HG03575 (cell line): ENCODE measurements around the gene VPS72.
"Not testable (repeated sequence)": the region's sequence is repeated elsewhere in the genome, so short reads cannot be mapped to it uniquely, and the experiment has no call there.

ENCODE experiments used
- ATAC-seq: cut with Tn5 transposase; IDR thresholded peaks from one replicate; pipeline ENCODE4 v1.9.1; 2021; ENCODE audit not compliant: unreplicated experiment, insufficient number of reproducible peaks, low FRiP score; ENCODE audit errors: extremely low read depth

Gene VPS72

DNA sequence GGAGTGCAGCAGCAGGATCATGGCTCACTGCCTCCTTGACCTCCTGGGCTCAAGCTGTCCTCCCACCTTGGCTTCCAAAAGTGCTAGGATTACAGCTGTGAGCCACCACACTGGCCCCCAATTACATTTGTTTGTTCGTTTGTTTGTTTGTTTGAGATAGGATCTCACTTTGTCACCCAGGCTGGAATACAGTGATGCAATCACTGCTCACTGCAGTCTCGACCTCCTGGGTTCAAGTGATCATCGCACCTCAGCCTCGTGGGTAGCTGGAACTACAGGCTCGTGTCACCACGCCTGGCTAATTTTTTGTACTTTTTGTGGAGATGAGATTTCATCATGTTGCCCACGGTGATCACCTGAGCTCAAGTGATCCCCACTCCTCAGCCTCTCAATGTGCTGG is 2.0 kb upstream of the VPS72 start:
- no peak for ATAC-seq

DNA sequence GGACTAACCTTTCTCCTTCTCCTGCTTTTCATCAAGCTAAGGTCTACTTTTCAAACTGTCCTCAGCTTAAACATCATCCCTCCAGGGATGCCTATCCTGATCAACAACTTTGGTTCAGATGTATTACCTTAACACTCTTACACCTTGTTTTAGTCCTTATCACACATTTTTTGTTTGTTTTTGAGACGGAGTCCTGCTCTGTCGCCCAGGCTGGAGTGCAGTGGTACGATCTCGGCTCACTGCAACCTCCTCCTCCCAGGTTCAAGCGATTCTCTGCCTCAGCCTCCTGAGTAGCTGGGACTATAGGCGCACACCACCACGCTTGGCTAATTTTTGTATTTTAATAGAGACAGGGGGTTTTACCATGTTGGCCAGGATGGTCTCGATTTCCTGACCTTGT is 1.3 kb downstream of the VPS72 start:
- not testable (repeated sequence) for ATAC-seq

DNA sequence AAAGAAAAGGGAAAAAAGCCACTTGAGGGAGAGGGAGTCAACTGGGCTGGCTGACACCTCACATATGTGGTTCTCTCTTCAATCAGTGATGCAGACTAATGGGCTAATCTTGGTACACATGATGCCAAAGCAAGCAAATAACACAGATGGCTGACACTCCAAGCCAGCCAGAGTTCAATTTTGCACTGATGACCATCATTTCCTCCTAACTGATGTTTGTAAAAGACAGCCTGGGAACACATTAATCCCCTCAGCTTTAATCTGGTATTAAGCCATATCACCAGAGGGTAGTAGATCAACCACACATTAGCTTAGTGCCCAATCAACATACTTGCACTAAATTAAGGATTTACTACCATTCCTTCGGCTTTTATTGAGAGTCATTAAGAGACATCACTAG is 2.8 kb downstream of the VPS72 start:
- ATAC-seq = no peak

DNA sequence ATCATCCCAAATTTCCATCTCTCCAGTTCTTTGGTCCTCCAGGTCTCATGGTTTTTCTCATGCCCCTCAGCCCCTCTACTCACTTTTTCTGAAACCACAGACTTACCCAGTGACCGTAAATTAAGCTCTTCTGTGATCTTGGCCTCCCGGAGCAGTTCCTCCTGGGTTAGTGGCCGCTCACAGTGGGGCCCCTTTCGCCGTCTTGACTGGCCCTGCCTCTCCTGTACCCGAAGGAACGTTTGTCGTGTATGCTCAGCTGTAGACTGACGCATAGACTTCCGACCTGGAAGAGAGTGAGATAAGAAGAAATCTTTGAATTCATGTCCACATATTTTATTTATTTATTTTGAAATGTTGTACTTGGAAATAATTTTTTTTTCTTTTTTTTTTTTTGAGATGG is 5.8 kb downstream of the VPS72 start:
- no peak for ATAC-seq

DNA sequence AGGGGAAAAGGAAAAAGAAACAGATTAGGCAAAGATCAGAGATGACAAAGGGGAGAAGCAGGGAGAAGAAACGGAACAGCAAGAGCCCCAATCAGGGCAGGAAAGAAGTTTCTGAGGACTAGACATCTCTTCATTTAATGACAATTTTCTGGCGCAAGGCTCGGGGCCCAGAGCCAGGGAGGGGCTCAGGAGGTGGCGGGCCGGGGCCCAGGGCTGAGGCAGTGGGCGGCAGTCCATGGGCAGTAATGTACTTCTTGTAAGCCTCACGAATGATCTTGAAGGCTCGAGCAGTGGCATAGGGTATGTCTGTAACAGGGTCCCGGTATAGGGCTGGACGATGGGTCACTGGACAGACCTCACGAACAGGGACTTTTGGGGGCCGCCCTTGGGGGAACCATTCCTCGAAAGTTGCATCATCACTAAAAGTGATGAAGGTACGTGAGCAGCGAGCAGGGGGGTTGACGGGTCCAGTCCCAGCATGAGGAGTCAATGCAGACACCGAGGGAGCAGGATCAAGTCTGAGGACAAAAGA is 13.4 kb downstream of the VPS72 start:
- ATAC-seq = no peak

DNA sequence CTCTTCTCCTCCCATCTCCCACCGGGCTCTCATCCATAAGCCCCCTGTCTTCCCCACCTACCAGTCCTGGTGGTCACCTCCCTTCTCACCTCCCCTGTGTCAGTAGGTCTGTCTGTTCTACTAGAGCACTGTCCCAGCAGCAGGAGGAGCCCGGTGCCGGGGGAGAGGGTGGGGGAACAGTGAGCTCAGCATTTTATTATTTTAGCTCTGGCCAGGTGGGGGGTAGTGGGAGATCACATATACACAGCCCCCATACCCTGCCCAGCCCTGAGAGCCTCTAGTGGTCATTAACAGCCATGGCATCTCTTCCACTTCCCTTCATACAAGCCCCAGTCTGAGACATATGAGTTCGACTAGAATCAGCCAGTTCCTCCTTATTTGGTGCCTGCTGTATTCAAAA is 14.1 kb downstream of the VPS72 start, which contains the start of gene TMOD4:
TSS of gene TMOD4 (minus strand) at position 119 of the 400 bp plus-strand sequence. CDS start 1,106 bp downstream, outside the sequence.
- ATAC-seq = no peak

DNA sequence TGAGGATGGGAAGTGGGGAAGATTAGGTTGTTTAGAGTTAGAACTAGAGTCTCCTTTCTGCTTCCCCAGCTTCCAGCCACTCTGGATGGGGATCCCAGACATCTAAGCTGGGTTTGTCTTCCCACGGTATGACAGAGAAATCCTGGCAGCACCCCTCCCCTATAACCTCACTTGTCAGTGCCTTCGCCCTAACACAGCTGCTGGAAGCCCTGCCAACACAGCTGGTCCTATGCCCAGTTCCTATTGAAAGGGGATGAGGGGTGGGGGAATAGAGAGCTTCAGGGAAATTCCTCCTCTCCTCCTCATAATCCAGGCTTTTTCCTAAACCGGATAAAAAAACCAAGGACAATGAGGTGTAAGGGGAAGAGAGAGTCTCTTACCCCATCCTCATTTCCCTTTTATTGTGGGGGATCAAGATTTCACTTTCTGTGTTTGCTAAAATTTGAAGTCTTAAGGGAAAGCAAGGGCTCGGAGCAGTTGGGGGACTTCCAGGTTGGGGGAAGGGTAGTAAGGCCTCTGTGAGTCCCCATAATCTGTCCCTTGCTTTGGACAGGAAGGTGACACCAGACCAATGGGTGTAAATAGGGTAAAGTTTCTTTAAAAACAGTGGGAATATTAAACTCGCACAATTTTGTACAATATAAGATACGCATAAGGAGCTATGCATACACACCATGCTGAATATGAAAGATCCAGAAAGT is 14.8 kb downstream of the VPS72 start:
- no peak for ATAC-seq

DNA sequence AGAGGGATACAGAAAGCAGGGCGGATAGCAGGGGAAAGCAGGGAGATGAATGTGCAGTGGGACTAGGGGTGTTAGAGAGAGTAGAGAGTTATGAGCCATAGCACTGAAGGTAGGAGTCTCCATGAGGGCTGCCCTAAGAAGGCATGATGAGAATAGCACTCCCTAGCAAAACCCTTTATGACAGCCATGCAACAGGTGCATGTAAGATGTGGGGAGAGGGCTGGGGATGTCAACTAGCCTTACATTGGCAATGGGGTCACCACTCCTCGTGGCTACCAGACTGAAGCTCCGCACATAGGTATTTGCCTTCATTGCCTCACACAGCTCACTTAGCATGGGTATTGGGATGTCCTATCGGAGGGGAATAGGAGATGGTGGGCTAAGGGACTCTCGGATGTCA is 18.8 kb downstream of the VPS72 start:
- no peak for ATAC-seq

DNA sequence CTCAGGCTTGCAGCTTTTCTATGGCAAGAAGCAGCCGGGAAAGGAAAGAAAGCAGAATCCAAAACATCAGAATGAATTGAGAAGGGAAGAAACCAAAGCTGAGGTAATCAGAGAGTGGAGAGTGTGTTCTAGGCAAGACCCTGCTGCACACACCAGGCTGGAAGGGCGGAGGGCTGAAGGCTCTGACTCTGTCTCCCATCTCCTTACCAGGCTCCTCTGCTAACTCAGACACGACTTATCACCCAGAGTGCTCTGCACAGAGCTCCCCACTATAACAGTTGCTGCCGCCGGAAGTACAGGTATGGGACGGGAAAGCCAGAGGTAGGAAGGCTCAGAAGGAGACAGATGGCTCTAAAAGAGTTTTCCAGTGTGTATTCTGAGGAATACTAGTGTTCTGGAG is 22.9 kb downstream of the VPS72 start:
- ATAC-seq = no peak

DNA sequence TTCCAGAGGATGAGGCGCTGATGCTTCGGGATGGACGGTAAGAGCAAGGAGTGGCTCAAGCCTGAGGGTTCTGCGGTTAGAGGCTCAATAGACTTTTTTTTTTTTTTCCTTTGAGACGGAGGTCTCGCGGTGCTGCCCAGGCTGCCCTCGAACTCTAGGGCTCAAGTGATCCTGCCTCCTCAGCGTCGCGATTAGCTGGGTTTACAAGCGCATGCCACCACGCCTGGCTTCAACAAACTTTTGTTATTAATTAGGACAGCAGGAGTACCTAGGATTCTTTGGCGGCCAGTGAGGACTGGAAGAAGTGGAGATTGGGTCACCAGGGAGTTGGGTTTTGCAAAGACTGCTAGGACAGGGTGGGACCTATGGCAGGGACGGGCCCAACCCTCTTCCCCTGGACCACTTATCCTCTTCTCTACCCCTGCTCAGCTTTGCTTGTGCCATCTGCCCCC is 23.5 kb downstream of the VPS72 start:
- no peak for ATAC-seq

DNA sequence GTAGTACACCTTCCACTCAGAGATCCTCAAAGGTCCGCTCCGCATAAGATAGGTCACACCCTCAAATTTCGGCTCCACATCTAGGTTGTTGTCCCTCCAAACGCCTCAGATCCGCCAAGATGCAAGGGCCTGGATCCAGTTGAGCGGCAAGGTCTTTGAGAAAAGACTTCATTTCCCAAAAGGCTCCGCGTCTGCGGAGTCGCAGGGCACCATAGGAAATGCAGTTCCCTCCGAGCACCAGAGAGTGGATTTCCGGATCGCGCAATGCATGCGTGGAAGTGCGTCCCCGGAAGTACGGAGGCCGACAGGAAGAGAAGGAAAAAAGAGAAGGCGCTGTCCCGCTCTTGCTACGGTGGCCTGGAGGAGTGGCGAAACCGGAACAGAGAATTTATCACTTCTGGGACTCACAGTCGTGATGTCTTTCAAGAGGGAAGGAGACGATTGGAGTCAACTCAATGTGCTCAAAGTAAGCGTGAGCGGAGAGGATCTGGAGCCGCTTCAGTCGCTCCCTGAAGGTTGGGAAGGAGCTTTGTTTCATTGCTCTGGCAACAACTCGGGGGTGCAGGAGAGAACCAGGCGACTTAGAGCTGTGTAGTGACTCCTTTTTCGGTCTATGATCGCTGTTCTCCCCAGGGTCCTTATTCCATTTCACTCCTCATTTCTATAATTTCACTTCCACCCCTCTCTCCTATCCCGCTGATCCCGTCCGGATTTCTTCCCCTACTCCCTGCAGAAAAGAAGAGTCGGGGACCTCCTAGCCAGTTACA is 24.1 kb downstream of the VPS72 start, which contains the start of the genes LYSMD1 and SCNM1:
TSS of gene LYSMD1 (minus strand) at position 165 of the 767 bp plus-strand sequence. CDS start 644 bp downstream, outside the sequence.
TSS of gene SCNM1 (plus strand) at position 407 of the 767 bp plus-strand sequence. CDS start at position 416, 9 bp downstream.
- no peak for ATAC-seq

DNA sequence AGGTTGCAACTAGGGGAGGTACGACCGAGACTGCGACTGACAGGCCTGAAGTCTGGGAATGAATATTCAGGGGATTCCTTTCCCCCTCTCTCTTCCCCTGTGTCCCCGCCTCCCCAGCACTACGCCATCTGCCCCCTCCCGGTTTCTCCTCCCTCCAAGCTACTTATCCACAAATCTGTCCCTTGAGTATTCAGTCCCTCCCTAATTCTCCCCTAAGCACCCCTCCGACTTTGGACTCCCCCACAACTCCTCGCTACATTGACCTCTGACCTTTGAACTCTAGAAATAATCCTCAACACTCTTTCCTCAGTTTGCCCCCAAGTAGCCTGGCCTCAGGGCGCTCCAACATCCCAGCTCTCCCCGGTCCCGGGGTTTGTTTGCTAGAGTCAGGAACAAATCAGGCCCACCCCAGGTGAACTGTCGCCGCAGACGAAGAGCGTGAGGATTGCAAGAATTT is 24.7 kb downstream of the VPS72 start:
- ATAC-seq = no peak

DNA sequence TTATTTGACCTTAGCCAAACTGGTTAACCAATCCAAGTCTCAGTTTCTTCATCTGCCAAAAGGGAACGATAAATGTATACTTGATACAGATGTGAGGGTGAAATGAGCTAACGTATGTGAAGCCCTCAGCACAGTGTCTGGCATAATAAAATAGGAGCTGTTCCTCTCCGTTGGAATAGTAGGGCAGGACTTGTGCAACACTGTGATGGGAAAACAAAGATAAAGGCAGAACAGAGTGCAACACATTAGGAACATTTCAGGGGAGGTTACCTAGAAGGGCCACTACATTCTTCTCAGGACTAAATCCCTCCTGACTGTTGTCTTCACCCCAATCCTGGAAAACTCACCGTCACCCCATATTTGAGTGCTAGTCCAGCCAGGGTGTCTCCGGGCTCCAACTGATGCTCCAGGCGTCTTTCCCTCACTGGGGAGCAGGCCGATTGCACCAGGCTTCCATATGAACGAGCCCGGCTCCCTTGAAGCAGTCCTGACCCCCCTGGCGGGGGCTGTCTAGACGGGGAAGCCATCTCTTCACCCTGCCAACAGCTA is 25.2 kb downstream of the VPS72 start:
- ATAC-seq = no peak

DNA sequence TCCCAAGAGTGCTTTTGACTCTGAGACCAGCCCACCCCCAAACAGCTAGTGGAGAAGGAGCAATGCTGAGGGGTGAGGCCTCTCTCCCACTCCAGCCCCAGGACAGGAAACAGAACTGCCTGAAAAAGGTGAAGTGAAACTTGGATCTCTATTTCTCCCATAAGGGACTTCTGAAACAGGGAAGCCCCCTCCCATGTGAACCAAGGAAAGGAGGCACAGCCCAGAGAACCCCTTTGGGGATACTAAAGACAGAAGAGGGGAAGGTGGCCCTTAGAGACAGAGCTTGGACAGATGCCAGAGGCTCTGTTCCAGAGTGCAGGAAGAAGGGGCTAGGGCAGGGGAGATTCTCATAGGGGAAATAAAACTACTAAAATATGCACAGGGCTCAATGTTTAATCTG is 30.6 kb downstream of the VPS72 start:
- no peak for ATAC-seq

DNA sequence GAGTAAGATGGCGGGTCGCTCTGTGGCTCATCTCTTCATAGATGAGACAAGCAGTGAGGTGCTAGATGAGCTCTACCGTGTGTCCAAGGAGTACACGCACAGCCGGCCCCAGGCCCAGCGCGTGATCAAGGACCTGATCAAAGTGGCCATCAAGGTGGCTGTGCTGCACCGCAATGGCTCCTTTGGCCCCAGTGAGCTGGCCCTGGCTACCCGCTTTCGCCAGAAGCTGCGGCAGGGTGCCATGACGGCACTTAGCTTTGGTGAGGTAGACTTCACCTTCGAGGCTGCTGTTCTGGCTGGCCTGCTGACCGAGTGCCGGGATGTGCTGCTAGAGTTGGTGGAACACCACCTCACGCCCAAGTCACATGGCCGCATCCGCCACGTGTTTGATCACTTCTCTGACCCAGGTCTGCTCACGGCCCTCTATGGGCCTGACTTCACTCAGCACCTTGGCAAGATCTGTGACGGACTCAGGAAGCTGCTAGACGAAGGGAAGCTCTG is 31.2 kb downstream of the VPS72 start:
- ATAC-seq = no peak

DNA sequence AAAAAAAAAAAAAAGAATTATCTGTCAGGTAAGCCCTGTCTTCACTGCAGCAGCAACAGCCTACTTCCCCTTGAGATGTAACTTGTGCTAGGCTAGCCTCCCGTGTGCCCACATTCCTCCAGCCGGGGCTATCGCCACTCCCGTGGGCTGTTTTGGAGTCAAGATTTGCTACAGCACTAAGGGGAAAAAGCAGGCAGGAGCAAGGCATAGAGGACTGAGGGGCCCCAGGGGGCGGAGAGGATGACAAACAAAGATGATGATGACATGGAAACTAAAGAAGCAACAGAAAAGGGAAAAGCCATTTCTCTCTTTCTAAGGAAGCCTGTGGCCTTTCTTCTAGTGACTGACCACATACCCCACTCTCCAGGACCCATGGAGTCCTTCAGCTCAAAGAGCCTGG is 31.7 kb downstream of the VPS72 start:
- no peak for ATAC-seq

DNA sequence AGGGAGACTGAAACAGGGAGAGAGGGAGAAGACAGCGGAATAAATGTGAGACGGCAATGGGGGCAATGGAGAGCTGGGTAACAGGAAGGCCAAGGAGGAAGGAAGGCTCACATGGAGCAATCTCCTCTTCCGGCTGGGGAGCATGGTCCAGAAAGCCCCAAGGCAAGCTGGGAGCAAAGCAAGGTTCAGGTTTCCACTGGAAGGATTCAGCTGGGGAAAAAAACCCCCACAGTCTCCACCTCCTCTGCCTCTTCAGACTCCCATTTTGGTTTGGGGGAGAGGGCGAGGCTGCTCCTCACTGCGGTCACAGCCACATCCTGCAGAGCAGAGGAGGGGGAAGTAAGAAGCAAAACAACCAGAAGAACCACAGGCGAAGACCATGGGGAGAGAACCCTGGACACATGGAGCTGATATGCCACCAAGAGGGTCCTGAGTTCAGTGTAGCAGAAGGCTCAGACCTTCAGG is 32.9 kb downstream of the VPS72 start:
- no peak for ATAC-seq

DNA sequence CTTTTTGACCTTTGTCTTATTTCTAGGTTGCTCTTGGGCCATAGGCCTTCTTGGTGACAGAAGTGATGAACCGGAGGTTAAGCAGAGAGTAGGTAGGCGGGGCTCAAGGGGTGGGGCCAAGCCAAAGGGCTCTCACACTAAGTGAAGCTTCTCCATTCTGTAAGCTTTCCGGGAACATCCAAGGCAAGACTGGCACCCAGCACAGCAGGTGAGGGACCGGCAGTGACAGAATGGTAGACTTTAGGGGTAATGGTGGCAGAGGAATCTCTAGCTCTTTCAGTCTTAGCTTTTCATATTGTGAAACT is 33.5 kb downstream of the VPS72 start, which contains the start of gene TNFAIP8L2:
TSS of gene TNFAIP8L2 (plus strand) at position 135 of the 305 bp plus-strand sequence. CDS start 2,049 bp downstream, outside the sequence.
- ATAC-seq = no peak

DNA sequence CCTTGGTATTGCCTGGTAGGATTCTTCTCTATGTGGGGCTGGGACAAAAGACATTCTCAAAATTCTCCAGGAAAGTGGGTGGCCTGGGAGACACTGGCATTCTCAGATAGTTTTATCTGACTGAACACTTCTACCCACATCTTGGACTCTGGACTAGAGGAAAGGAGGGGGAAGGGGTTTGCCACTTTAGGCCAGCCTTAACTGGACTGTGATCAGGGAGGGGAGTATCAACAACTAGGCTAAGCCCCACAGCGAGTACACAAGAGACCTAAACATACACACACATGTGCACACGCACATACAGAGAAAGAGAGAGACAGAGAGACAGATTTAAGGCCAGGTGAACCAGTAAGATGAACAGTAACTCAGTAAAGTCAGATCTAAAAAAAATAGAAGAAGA is 42.3 kb downstream of the VPS72 start:
- ATAC-seq = no peak
